ENCODE data around the gene TRAF1.

Gene TRAF1

GRCh38 chr9:120870206-120870605, 56.4 kb downstream of the TRAF1 start:
- DNase-seq (ENCODE audit: low read depth in 2 of 2): no peak

- DNase-seq (ENCODE audit: low read depth in 2 of 2): no peak
Observed at GRCh38 chr9:120869726-120870125, 56.9 kb downstream of the TRAF1 start.

GRCh38 chr9:120869360-120869687, 57.3 kb downstream of the TRAF1 start:
- DNase-seq (ENCODE audit: low read depth in 2 of 2): no peak

GRCh38 chr9:120868676-120869359, 57.8 kb downstream of the TRAF1 start:
- DNase-seq (ENCODE audit: low read depth in 2 of 2): peak; percentile 73 to 74

- no peak for DNase-seq (ENCODE audit: low read depth in 2 of 2)
Observed at GRCh38 chr9:120868339-120868675, 58.3 kb downstream of the TRAF1 start.

GRCh38 chr9:120867676-120868338, 58.8 kb downstream of the TRAF1 start:
- DNase-seq (ENCODE audit: low read depth in 2 of 2): no peak

GRCh38 chr9:120866651-120867050, 59.9 kb downstream of the TRAF1 start:
- no peak for DNase-seq (ENCODE audit: low read depth in 2 of 2)

- DNase-seq (ENCODE audit: low read depth in 2 of 2): no peak
Observed at GRCh38 chr9:120865809-120866208, 60.8 kb downstream of the TRAF1 start.

- no peak for DNase-seq (ENCODE audit: low read depth in 2 of 2)
Observed at GRCh38 chr9:120865176-120865575, 61.4 kb downstream of the TRAF1 start.

- DNase-seq (ENCODE audit: low read depth in 2 of 2): no peak
Observed at GRCh38 chr9:120864719-120865118, 61.9 kb downstream of the TRAF1 start.

- DNase-seq (ENCODE audit: low read depth in 2 of 2): no peak
Observed at GRCh38 chr9:120863833-120864232, 62.8 kb downstream of the TRAF1 start.

GRCh38 chr9:120862452-120862851, 64.1 kb downstream of the TRAF1 start:
- DNase-seq (ENCODE audit: low read depth in 2 of 2): no peak

GRCh38 chr9:120861935-120862334, 64.7 kb downstream of the TRAF1 start:
- no peak for DNase-seq (ENCODE audit: low read depth in 2 of 2)

- DNase-seq (ENCODE audit: low read depth in 2 of 2): no peak
Observed at GRCh38 chr9:120860083-120860482, 66.5 kb downstream of the TRAF1 start.

GRCh38 chr9:120859361-120859760, 67.2 kb downstream of the TRAF1 start:
- DNase-seq (ENCODE audit: low read depth in 2 of 2): no peak

- no peak for DNase-seq (ENCODE audit: low read depth in 2 of 2)
Observed at GRCh38 chr9:120857902-120858301, 68.7 kb downstream of the TRAF1 start.

GRCh38 chr9:120857481-120857880, 69.1 kb downstream of the TRAF1 start:
- no peak for DNase-seq (ENCODE audit: low read depth in 2 of 2)

- no peak for DNase-seq (ENCODE audit: low read depth in 2 of 2)
Observed at GRCh38 chr9:120856700-120857099, 69.9 kb downstream of the TRAF1 start.

- no peak for DNase-seq (ENCODE audit: low read depth in 2 of 2)
Observed at GRCh38 chr9:120855827-120856670, 70.5 kb downstream of the TRAF1 start.

- DNase-seq (ENCODE audit: low read depth in 2 of 2): no peak
Observed at GRCh38 chr9:120854596-120855327, 71.8 kb downstream of the TRAF1 start.

GRCh38 chr9:120853198-120853597, 73.4 kb downstream of the TRAF1 start:
- DNase-seq (ENCODE audit: low read depth in 2 of 2): no peak

Measured in fibroblast of skin of left biceps (primary cell).